ENCODE measurements around the gene GRHPR. TPM values are rescaled to one million over a fixed set of nuclear protein-coding genes. Genes with fewer than 3 reads are reported as not detected.

The GRHPR gene
- total and polyA plus RNA-seq, 10 of the 15 experiments (the other 5 are each of a cell fraction or from before 2014, with no cell fraction given) = 52.4 to 194 (median 126) TPM

DNA sequence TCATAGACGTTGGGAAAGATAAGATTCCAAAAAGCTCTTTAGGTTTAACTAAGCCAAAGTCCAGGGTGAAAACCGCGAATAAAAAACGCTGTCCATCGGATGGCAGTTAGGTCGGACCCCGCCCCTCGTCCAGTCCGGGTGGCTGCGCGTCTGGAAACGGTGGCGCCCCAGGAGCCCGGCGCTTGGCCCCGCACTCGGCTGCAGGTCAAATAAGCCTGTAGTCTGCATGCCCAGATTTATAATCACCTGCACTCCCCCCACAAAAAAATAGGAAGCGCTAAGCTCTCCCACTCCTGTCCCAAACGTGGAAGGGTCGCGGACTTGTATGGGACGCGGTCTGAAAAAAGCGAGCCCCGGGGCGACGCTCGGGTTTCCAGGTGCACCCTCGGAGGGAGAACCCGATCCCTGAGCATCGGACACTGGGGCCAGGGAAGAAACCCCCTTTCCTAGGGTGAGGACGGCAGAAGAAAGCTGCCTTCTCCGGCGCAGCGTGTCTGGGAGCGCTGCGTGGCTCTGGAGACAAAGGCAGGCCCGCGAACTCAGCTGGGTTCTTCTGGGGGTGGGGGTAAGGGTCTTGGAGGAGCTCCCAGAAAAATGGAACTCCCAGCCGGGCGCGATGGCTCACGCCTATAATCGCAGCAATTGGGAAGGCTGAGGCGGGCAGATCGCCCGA lies 43.7 kb downstream of the GRHPR start (continued):
- TF ChIP-seq, protein P1, sequence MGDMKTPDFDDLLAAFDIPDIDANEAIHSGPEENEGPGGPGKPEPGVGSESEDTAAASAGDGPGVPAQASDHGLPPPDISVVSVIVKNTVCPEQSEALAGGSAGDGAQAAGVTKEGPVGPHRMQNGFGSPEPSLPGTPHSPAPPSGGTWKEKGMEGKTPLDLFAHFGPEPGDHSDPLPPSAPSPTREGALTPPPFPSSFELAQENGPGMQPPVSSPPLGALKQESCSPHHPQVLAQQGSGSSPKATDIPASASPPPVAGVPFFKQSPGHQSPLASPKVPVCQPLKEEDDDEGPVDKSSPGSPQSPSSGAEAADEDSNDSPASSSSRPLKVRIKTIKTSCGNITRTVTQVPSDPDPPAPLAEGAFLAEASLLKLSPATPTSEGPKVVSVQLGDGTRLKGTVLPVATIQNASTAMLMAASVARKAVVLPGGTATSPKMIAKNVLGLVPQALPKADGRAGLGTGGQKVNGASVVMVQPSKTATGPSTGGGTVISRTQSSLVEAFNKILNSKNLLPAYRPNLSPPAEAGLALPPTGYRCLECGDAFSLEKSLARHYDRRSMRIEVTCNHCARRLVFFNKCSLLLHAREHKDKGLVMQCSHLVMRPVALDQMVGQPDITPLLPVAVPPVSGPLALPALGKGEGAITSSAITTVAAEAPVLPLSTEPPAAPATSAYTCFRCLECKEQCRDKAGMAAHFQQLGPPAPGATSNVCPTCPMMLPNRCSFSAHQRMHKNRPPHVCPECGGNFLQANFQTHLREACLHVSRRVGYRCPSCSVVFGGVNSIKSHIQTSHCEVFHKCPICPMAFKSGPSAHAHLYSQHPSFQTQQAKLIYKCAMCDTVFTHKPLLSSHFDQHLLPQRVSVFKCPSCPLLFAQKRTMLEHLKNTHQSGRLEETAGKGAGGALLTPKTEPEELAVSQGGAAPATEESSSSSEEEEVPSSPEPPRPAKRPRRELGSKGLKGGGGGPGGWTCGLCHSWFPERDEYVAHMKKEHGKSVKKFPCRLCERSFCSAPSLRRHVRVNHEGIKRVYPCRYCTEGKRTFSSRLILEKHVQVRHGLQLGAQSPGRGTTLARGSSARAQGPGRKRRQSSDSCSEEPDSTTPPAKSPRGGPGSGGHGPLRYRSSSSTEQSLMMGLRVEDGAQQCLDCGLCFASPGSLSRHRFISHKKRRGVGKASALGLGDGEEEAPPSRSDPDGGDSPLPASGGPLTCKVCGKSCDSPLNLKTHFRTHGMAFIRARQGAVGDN (IDR thresholded peaks at IDR 0.05) = peak; percentile 10; the same call in 1 of the 2 replicates
- peak; percentile 58 to 73; a peak in 3 of 4 replicates for TF ChIP-seq IKZF2 (IDR thresholded peaks at IDR 0.05)
- TF ChIP-seq YBX1 (IDR thresholded peaks at IDR 0.05) = no peak
- TF ChIP-seq MTA3 (IDR thresholded peaks at IDR 0.05; ENCODE audit: borderline replicate concordance, low read length) = 0 out of 2 replicates have a peak, but pooled peaks have one; percentile 37
- no peak for TF ChIP-seq ETV6 (conservative IDR thresholded peaks at IDR 0.05 in 1 of 2, IDR thresholded peaks at IDR 0.05 in 1 of 2; ENCODE audit: borderline replicate concordance in 1 of 2, low read depth in 1 of 2)
- peak; percentile 86 for TF ChIP-seq IKZF1 (conservative IDR thresholded peaks at IDR 0.05)
- TF ChIP-seq POU2F2 (IDR thresholded peaks at IDR 0.05; ENCODE audit: borderline replicate concordance, low read depth, low read length) = no peak
- TF ChIP-seq JUND (IDR thresholded peaks at IDR 0.05; ENCODE audit: low read depth, low read length) = no peak
- TF ChIP-seq, protein P2, sequence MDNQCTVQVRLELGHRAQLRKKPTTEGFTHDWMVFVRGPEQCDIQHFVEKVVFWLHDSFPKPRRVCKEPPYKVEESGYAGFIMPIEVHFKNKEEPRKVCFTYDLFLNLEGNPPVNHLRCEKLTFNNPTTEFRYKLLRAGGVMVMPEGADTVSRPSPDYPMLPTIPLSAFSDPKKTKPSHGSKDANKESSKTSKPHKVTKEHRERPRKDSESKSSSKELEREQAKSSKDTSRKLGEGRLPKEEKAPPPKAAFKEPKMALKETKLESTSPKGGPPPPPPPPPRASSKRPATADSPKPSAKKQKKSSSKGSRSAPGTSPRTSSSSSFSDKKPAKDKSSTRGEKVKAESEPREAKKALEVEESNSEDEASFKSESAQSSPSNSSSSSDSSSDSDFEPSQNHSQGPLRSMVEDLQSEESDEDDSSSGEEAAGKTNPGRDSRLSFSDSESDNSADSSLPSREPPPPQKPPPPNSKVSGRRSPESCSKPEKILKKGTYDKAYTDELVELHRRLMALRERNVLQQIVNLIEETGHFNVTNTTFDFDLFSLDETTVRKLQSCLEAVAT (IDR thresholded peaks at IDR 0.05) = no peak
- no peak for TF ChIP-seq CEBPB (IDR thresholded peaks at IDR 0.05; ENCODE audit: borderline replicate concordance in 1 of 2, low read depth in 2 of 2, low read length in 2 of 2)
- TF ChIP-seq, protein P3, sequence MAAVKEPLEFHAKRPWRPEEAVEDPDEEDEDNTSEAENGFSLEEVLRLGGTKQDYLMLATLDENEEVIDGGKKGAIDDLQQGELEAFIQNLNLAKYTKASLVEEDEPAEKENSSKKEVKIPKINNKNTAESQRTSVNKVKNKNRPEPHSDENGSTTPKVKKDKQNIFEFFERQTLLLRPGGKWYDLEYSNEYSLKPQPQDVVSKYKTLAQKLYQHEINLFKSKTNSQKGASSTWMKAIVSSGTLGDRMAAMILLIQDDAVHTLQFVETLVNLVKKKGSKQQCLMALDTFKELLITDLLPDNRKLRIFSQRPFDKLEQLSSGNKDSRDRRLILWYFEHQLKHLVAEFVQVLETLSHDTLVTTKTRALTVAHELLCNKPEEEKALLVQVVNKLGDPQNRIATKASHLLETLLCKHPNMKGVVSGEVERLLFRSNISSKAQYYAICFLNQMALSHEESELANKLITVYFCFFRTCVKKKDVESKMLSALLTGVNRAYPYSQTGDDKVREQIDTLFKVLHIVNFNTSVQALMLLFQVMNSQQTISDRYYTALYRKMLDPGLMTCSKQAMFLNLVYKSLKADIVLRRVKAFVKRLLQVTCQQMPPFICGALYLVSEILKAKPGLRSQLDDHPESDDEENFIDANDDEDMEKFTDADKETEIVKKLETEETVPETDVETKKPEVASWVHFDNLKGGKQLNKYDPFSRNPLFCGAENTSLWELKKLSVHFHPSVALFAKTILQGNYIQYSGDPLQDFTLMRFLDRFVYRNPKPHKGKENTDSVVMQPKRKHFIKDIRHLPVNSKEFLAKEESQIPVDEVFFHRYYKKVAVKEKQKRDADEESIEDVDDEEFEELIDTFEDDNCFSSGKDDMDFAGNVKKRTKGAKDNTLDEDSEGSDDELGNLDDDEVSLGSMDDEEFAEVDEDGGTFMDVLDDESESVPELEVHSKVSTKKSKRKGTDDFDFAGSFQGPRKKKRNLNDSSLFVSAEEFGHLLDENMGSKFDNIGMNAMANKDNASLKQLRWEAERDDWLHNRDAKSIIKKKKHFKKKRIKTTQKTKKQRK (IDR thresholded peaks at IDR 0.05; ENCODE audit: low read depth, low read length) = no peak
- TF ChIP-seq, protein P4, sequence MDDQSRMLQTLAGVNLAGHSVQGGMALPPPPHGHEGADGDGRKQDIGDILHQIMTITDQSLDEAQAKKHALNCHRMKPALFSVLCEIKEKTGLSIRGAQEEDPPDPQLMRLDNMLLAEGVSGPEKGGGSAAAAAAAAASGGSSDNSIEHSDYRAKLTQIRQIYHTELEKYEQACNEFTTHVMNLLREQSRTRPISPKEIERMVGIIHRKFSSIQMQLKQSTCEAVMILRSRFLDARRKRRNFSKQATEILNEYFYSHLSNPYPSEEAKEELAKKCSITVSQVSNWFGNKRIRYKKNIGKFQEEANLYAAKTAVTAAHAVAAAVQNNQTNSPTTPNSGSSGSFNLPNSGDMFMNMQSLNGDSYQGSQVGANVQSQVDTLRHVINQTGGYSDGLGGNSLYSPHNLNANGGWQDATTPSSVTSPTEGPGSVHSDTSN (IDR thresholded peaks at IDR 0.05; ENCODE audit: insufficient replicate concordance, low read depth, low read length) = no peak
- 0 out of 2 replicates have a peak, but pooled peaks have one; percentile 4 for TF ChIP-seq SREBF1 (IDR thresholded peaks at IDR 0.05; ENCODE audit: low read length)
- TF ChIP-seq, protein P5, sequence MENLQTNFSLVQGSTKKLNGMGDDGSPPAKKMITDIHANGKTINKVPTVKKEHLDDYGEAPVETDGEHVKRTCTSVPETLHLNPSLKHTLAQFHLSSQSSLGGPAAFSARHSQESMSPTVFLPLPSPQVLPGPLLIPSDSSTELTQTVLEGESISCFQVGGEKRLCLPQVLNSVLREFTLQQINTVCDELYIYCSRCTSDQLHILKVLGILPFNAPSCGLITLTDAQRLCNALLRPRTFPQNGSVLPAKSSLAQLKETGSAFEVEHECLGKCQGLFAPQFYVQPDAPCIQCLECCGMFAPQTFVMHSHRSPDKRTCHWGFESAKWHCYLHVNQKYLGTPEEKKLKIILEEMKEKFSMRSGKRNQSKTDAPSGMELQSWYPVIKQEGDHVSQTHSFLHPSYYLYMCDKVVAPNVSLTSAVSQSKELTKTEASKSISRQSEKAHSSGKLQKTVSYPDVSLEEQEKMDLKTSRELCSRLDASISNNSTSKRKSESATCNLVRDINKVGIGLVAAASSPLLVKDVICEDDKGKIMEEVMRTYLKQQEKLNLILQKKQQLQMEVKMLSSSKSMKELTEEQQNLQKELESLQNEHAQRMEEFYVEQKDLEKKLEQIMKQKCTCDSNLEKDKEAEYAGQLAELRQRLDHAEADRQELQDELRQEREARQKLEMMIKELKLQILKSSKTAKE (IDR thresholded peaks at IDR 0.05; ENCODE audit: low read depth, poor library complexity, severe bottlenecking) = no peak
- TF ChIP-seq ZZZ3 (IDR thresholded peaks at IDR 0.05; ENCODE audit: control insufficient read depth, insufficient read length, low read depth) = no peak
- peak; percentile 29; the same call in 1 of the 2 replicates for TF ChIP-seq NR2C1 (IDR thresholded peaks at IDR 0.05)

Measured in GM12878 (cell line).